RWPE2 (cell line): Measurements from ENCODE around the gene LRP1B.

ENCODE experiments used
- ATAC-seq: fragments of 200-7000 bp; cut with Tn5 transposase; 3 replicates; pipeline ENCODE4 v1.9.1; 2021; ENCODE audit warnings: low read depth
- DNase-seq: peaks from one replicate; pipeline ENCODE4 v3.0.0-alpha.2; 2020; ENCODE audit warnings: low spot score
- H3K27ac ChIP-seq: fragments of 450-650 bp; 2 replicates; pipeline ENCODE4 v1.5.1; 2017; ENCODE audit warnings: mild to moderate bottlenecking; ENCODE audit not compliant: poor library complexity, severe bottlenecking
- H3K27me3 ChIP-seq: fragments of 250-450 bp; sonication (Bioruptor Pico); 2 replicates; pipeline ENCODE4 v1.5.1; 2021; ENCODE audit warnings: mild to moderate bottlenecking, moderate library complexity; ENCODE audit not compliant: insufficient read depth, poor library complexity, severe bottlenecking
- H3K36me3 ChIP-seq: fragments of 250-450 bp; sonication (Bioruptor Pico); 2 replicates; pipeline ENCODE4 v1.5.1; 2020; ENCODE audit warnings: low read depth, mild to moderate bottlenecking, moderate library complexity
- H3K4me1 ChIP-seq: fragments of 250-450 bp; sonication (Bioruptor Pico); 2 replicates; pipeline ENCODE4 v1.5.1; 2021; ENCODE audit warnings: mild to moderate bottlenecking, moderate library complexity; ENCODE audit not compliant: insufficient read depth, poor library complexity, severe bottlenecking
- H3K4me3 ChIP-seq: fragments of 250-450 bp; sonication (Bioruptor Pico); 2 replicates; pipeline ENCODE4 v1.5.1; 2021; ENCODE audit warnings: mild to moderate bottlenecking, moderate library complexity; ENCODE audit not compliant: severe bottlenecking
- H3K9me3 ChIP-seq: fragments of 250-450 bp; sonication (Bioruptor Pico); 2 replicates; pipeline ENCODE4 v1.5.1; 2021; ENCODE audit warnings: mild to moderate bottlenecking, moderate library complexity; ENCODE audit not compliant: severe bottlenecking
- TF ChIP-seq, protein P1 (sequence below): fragments of 450-650 bp; IDR thresholded peaks from one replicate; pipeline ENCODE4 v1.5.1; 2017; ENCODE audit warnings: mild to moderate bottlenecking, moderate library complexity; ENCODE audit not compliant: poor library complexity, severe bottlenecking

LRP1B gene

GRCh38 chr2:140808820-140809219, 1322.0 kb downstream of the LRP1B start:
- Histone ChIP-seq H3K27ac (no peak overlapping the region), H3K27me3 (no peaks in the 10 kb centered on the region), H3K36me3 (no peaks in the 10 kb centered on the region), H3K4me3 (no peak overlapping the region), H3K9me3 (no peaks in the 10 kb centered on the region), H3K4me1 (no peaks in the 10 kb centered on the region)
- ATAC-seq (no peak), DNase-seq (no peak)
- TF ChIP-seq, protein P1, sequence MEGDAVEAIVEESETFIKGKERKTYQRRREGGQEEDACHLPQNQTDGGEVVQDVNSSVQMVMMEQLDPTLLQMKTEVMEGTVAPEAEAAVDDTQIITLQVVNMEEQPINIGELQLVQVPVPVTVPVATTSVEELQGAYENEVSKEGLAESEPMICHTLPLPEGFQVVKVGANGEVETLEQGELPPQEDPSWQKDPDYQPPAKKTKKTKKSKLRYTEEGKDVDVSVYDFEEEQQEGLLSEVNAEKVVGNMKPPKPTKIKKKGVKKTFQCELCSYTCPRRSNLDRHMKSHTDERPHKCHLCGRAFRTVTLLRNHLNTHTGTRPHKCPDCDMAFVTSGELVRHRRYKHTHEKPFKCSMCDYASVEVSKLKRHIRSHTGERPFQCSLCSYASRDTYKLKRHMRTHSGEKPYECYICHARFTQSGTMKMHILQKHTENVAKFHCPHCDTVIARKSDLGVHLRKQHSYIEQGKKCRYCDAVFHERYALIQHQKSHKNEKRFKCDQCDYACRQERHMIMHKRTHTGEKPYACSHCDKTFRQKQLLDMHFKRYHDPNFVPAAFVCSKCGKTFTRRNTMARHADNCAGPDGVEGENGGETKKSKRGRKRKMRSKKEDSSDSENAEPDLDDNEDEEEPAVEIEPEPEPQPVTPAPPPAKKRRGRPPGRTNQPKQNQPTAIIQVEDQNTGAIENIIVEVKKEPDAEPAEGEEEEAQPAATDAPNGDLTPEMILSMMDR, result peak; percentile 18

- DNase-seq, result no peak
- H3K4me1 ChIP-seq, result no peaks in the 10 kb centered on the region
- no peak overlapping the region for H3K27ac ChIP-seq
- TF ChIP-seq, protein P1, result no peak
- no peaks in the 10 kb centered on the region for H3K27me3 ChIP-seq
- H3K36me3 ChIP-seq, result no peaks in the 10 kb centered on the region
- ATAC-seq, result no peak
- H3K9me3 ChIP-seq, result no peaks in the 10 kb centered on the region
- H3K4me3 ChIP-seq, result no peak overlapping the region
These were observed 1322.6 kb downstream of the LRP1B start for GRCh38 chr2:140808211-140808610.

DNA sequence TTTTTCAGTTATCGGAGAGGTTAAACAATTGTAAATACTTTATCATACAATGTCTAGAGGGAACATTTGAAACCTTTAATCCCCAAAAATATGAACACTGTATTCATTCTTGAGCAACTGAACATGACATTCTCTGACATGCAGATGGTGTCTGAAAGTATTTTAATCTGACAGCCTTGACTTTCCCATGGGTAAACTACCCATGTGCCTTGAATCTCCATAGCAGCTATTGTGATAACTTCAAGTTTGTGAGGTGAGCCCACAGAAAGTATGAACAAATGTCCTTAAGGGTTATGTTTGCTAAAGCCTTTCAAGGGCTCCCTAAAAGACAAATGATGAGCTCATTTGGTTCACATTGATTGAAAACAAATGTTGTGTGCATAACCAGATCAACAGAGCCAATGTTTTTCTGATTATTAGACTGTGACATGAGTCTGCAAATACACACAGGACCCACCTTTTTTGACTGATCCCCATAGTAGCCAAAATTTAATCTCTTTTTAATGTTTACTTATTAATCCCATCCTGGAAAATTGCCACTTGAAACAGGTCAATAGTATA, 1326.0 kb downstream of the LRP1B start:
- TF ChIP-seq, protein P1, result no peak

GRCh38 chr2:140801311-140801710, 1329.5 kb downstream of the LRP1B start:
- Histone ChIP-seq H3K4me1 (peaks cover 7% of the 10 kb centered on the region), H3K27me3 (no peaks in the 10 kb centered on the region), H3K9me3 (no peaks in the 10 kb centered on the region), H3K4me3 (no peak overlapping the region), H3K36me3 (no peaks in the 10 kb centered on the region), H3K27ac (no peak overlapping the region)
- TF ChIP-seq, protein P1, result no peak
- no peak for ATAC-seq
- no peak for DNase-seq

More for the DNA sequence above, 1326.0 kb downstream of the LRP1B start:
- H3K36me3 ChIP-seq, result no peaks in the 10 kb centered on the region
- no peak overlapping the region for H3K4me3 ChIP-seq
- H3K9me3 ChIP-seq, result no peaks in the 10 kb centered on the region
- ATAC-seq (no peak), DNase-seq (no peak)
- no peaks in the 10 kb centered on the region for H3K27me3 ChIP-seq
- H3K27ac ChIP-seq, result no peak overlapping the region
- no peaks in the 10 kb centered on the region for H3K4me1 ChIP-seq

DNA sequence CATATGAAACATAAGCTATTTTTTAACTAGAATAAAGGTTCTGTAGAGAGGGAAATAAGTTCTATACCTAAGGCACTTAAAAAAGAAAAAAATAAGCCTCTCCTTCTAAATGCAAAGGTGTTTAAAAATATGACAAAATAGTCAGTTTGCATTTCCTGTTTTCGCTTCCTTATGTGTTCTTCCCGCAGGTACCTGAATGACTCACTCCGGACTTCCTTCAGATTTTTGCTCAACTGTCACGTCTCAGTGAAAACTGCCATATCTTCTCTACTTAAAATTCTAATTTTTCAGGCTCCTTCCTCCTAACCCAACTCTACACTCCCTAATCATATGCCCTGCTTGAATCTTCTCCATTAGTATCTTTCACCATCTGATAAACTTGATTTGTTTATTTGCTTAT, 1333.1 kb downstream of the LRP1B start:
- Histone ChIP-seq H3K4me1 (peaks cover 7% of the 10 kb centered on the region), H3K4me3 (no peak overlapping the region), H3K27ac (no peak overlapping the region), H3K36me3 (no peaks in the 10 kb centered on the region), H3K27me3 (no peaks in the 10 kb centered on the region), H3K9me3 (no peaks in the 10 kb centered on the region)
- ATAC-seq (peak; percentile 63; the same call in 2 of the 3 replicates), DNase-seq (no peak)
- TF ChIP-seq, protein P1, result no peak
